ENCODE results near the gene FLNB.

The FLNB gene

GRCh38 chr3:58167431-58168351 lies 159.5 kb downstream of the FLNB start:
- peak; percentile 80 to 83 for DNase-seq

GRCh38 chr3:58168498-58168897 lies 160.3 kb downstream of the FLNB start:
- no peak for DNase-seq

GRCh38 chr3:58169371-58169770 lies 161.1 kb downstream of the FLNB start:
- DNase-seq, result no peak

- DNase-seq, result no peak
These were observed 162.2 kb downstream of the FLNB start for GRCh38 chr3:58170376-58170775.

GRCh38 chr3:58171126-58171525 lies 162.9 kb downstream of the FLNB start:
- DNase-seq, result no peak

- DNase-seq, result no peak
These were observed 164.9 kb downstream of the FLNB start for GRCh38 chr3:58173029-58173668.

GRCh38 chr3:58173669-58174398 lies 165.6 kb downstream of the FLNB start:
- peak; percentile 43 to 57 for DNase-seq

- no peak for DNase-seq
These were observed 166.9 kb downstream of the FLNB start for GRCh38 chr3:58175187-58175436.

- no peak for DNase-seq
These were observed 167.4 kb downstream of the FLNB start for GRCh38 chr3:58175437-58176184.

GRCh38 chr3:58176185-58176530 lies 167.9 kb downstream of the FLNB start:
- DNase-seq, result no peak

- no peak for DNase-seq
These were observed 168.7 kb downstream of the FLNB start for GRCh38 chr3:58176827-58177489.

- peak; percentile 94 to 95 for DNase-seq
These were observed 169.7 kb downstream of the FLNB start for GRCh38 chr3:58177747-58178527.

- peak; percentile 43 to 44 for DNase-seq
These were observed 170.5 kb downstream of the FLNB start for GRCh38 chr3:58178528-58179234.

GRCh38 chr3:58179235-58180098 lies 171.2 kb downstream of the FLNB start:
- no peak for DNase-seq

GRCh38 chr3:58180099-58180880 lies 172.1 kb downstream of the FLNB start:
- DNase-seq, result no peak

- DNase-seq, result no peak
These were observed 172.8 kb downstream of the FLNB start for GRCh38 chr3:58180940-58181587.

GRCh38 chr3:58183221-58183620 lies 175.0 kb downstream of the FLNB start:
- DNase-seq, result no peak

GRCh38 chr3:58183891-58184290 lies 175.7 kb downstream of the FLNB start:
- DNase-seq, result no peak
